Measurements from ENCODE around the gene IFITM10.

GRCh38 chr11:1751531-1751921 lies 1.1 kb upstream of the IFITM10 start:
- TF ChIP-seq EZH2 (IDR thresholded peaks at IDR 0.05; ENCODE audit: insufficient read depth, poor library complexity, severe bottlenecking) (no peak), EZH2phosphoT487 (IDR thresholded peaks at IDR 0.05; ENCODE audit: insufficient read depth, low read depth) (no peak)

All from GM23248 (cell line).